ENCODE data around the gene HMGN1.
"Not testable (repeated sequence)": the region's sequence is repeated elsewhere in the genome, so short reads cannot be mapped to it uniquely, and the experiment has no call there.

Gene HMGN1

GRCh38 chr21:39369896-39370288, 21.0 kb upstream of the HMGN1 start:
- DNase-seq (ENCODE audit: low read depth in 1 of 2, low spot score in 1 of 2), result not testable (repeated sequence)

GRCh38 chr21:39367783-39368182, 18.9 kb upstream of the HMGN1 start:
- DNase-seq (ENCODE audit: low read depth in 1 of 2, low spot score in 1 of 2), result no peak

- DNase-seq (ENCODE audit: low read depth in 1 of 2, low spot score in 1 of 2), result no peak
Measured at GRCh38 chr21:39366563-39366962, 17.7 kb upstream of the HMGN1 start.

- DNase-seq (ENCODE audit: low read depth in 1 of 2, low spot score in 1 of 2), result no peak
Measured at GRCh38 chr21:39364949-39365348, 16.1 kb upstream of the HMGN1 start.

GRCh38 chr21:39363607-39364555, 15.0 kb upstream of the HMGN1 start:
- DNase-seq (ENCODE audit: low read depth in 1 of 2, low spot score in 1 of 2), result no peak

- DNase-seq (ENCODE audit: low read depth in 1 of 2, low spot score in 1 of 2), result no peak
Measured at GRCh38 chr21:39362733-39363132, 13.8 kb upstream of the HMGN1 start.

GRCh38 chr21:39359382-39359781, 10.5 kb upstream of the HMGN1 start:
- no peak for DNase-seq (ENCODE audit: low read depth in 1 of 2, low spot score in 1 of 2)

- no peak for DNase-seq (ENCODE audit: low read depth in 1 of 2, low spot score in 1 of 2)
Measured at GRCh38 chr21:39353295-39353694, 4.4 kb upstream of the HMGN1 start.

GRCh38 chr21:39350094-39351005, 1.5 kb upstream of the HMGN1 start:
- DNase-seq (ENCODE audit: low read depth in 1 of 2, low spot score in 1 of 2), result no peak

GRCh38 chr21:39349211-39350093, 564 bp upstream of the HMGN1 start:
- DNase-seq (ENCODE audit: low read depth in 1 of 2, low spot score in 1 of 2), result peak; percentile 91 to 95

- no peak for DNase-seq (ENCODE audit: low read depth in 1 of 2, low spot score in 1 of 2)
Measured at GRCh38 chr21:39348040-39348354, 891 bp downstream of the HMGN1 start.

- no peak for DNase-seq (ENCODE audit: low read depth in 1 of 2, low spot score in 1 of 2)
Measured at GRCh38 chr21:39347537-39347936, 1.4 kb downstream of the HMGN1 start.

- no peak for DNase-seq (ENCODE audit: low read depth in 1 of 2, low spot score in 1 of 2)
Measured at GRCh38 chr21:39346671-39347331, 2.1 kb downstream of the HMGN1 start.

GRCh38 chr21:39346206-39346605, 2.7 kb downstream of the HMGN1 start:
- DNase-seq (ENCODE audit: low read depth in 1 of 2, low spot score in 1 of 2), result no peak

GRCh38 chr21:39345440-39345839, 3.4 kb downstream of the HMGN1 start:
- no peak for DNase-seq (ENCODE audit: low read depth in 1 of 2, low spot score in 1 of 2)

GRCh38 chr21:39344848-39345247, 4.0 kb downstream of the HMGN1 start:
- no peak for DNase-seq (ENCODE audit: low read depth in 1 of 2, low spot score in 1 of 2)

GRCh38 chr21:39341249-39341923, 7.5 kb downstream of the HMGN1 start:
- no peak for DNase-seq (ENCODE audit: low read depth in 1 of 2, low spot score in 1 of 2)

- DNase-seq (ENCODE audit: low read depth in 1 of 2, low spot score in 1 of 2), result no peak
Measured at GRCh38 chr21:39340687-39341086, 8.2 kb downstream of the HMGN1 start.

GRCh38 chr21:39339231-39339630, 9.7 kb downstream of the HMGN1 start:
- DNase-seq (ENCODE audit: low read depth in 1 of 2, low spot score in 1 of 2), result no peak

GRCh38 chr21:39336457-39337008, 12.4 kb downstream of the HMGN1 start:
- DNase-seq (ENCODE audit: low read depth in 1 of 2, low spot score in 1 of 2), result no peak
